PC-9 (cell line): Measurements from ENCODE around the gene DBNL. TPM values are rescaled to one million over a fixed set of nuclear protein-coding genes. Genes with fewer than 3 reads are reported as not detected.

ENCODE experiments used
- BruUV-seq: library from RNA; stranded (reverse); fragments of 400-500 nt; replicated peaks from 2 replicates; lab custom pipeline; 2021; lab: Mats Ljungman, UMichigan
- CTCF ChIA-PET: fragments of 300-600 bp; sonication (Branson Sonifier 250); formaldehyde crosslinking; loops from one replicate; lab custom pipeline; 2022; ENCODE audit warnings: antibody characterized with exemption; lab: Charles Lee
- POLR2A ChIA-PET: fragments of 300-600 bp; sonication (Branson Sonifier 250); formaldehyde crosslinking; loops from one replicate; lab custom pipeline; 2022; ENCODE audit warnings: antibody characterized with exemption; ENCODE audit not compliant: unreplicated experiment; lab: Charles Lee
- DNase-seq, 2 experiments: peaks; one replicate each; pipeline versions ENCODE4 v3.0.0 to v3.0.0-alpha.2; 2015 to 2022; ENCODE audit warnings: mixed read lengths in 1 of 2
- H2AFZ ChIP-seq: fragments of 200-600 bp; sonication (generic); 2 replicates; pipeline ENCODE4 v1.8.1; 2017; ENCODE audit warnings: antibody characterized with exemption
- H3F3A ChIP-seq: fragments of 200-600 bp; sonication (generic); 2 replicates; pipeline ENCODE4 v1.8.1; 2017; ENCODE audit warnings: antibody characterized with exemption, mild to moderate bottlenecking, low read depth; ENCODE audit not compliant: insufficient read depth
- H3K27ac ChIP-seq: fragments of 200-600 bp; sonication (generic); 2 replicates; pipeline ENCODE4 v1.6.1; 2016; ENCODE audit warnings: mixed run types
- H3K27me3 ChIP-seq: fragments of 200-600 bp; sonication (generic); 2 replicates; pipeline ENCODE4 v1.6.1; 2016; ENCODE audit warnings: low read depth, mixed run types; ENCODE audit not compliant: insufficient read depth
- H3K36me3 ChIP-seq: fragments of 200-600 bp; sonication (generic); 2 replicates; pipeline ENCODE4 v1.6.1; 2016; ENCODE audit warnings: low read depth, mixed run types
- H3K4me1 ChIP-seq: fragments of 200-600 bp; sonication (generic); replicated peaks from 2 replicates; pipeline ENCODE4 v1.6.1; 2016; ENCODE audit warnings: mixed run types; ENCODE audit not compliant: insufficient read depth
- H3K4me2 ChIP-seq: fragments of 200-600 bp; sonication (generic); 2 replicates; pipeline ENCODE4 v1.6.1; 2017; ENCODE audit warnings: mixed run types
- H3K4me3 ChIP-seq: fragments of 200-600 bp; sonication (generic); 2 replicates; pipeline ENCODE4 v1.6.1; 2016; ENCODE audit warnings: mixed run types
- H3K79me2 ChIP-seq: fragments of 200-600 bp; sonication (generic); 2 replicates; pipeline ENCODE4 v1.6.1; 2017; ENCODE audit warnings: low read depth, mixed run types
- H3K9me2 ChIP-seq: fragments of 200-600 bp; sonication (generic); 2 replicates; pipeline ENCODE4 v1.8.1; 2017; ENCODE audit warnings: mild to moderate bottlenecking; ENCODE audit not compliant: insufficient read depth
- H3K9me3 ChIP-seq: fragments of 200-600 bp; sonication (generic); 2 replicates; pipeline ENCODE4 v1.8.1; 2016; ENCODE audit warnings: low read depth; ENCODE audit not compliant: insufficient read depth
- H4K20me1 ChIP-seq: fragments of 200-600 bp; sonication (generic); 2 replicates; pipeline ENCODE4 v1.8.1; 2017; ENCODE audit not compliant: insufficient read depth
- EZH2 ChIP-seq: fragments of 200-600 bp; sonication (generic); IDR thresholded peaks from 2 replicates; pipeline ENCODE4 v1.8.0; 2017; ENCODE audit warnings: antibody characterized with exemption, low read depth
- intact Hi-C: fragments of 100-400 bp; cut with micrococcal nuclease; formaldehyde crosslinking; loops from one replicate; pipeline ENCODE4 v1.10.0; 2022; ENCODE audit not compliant: unreplicated experiment
- total RNA-seq: library from RNA; stranded (reverse); gene quantifications from 2 replicates; pipeline ENCODE4 v1.2.3, GENCODE V29; 2021
- TF ChIP-seq, protein P1 (sequence below): fragments of 200-600 bp; sonication (generic); conservative IDR thresholded peaks from 2 replicates; pipeline ENCODE4 v1.6.1; 2017; ENCODE audit warnings: mixed run types, antibody characterized with exemption, mild to moderate bottlenecking, moderate library complexity

DBNL gene
- total RNA-seq, 1 experiment from 2014 or later = 70.7 TPM

DNA sequence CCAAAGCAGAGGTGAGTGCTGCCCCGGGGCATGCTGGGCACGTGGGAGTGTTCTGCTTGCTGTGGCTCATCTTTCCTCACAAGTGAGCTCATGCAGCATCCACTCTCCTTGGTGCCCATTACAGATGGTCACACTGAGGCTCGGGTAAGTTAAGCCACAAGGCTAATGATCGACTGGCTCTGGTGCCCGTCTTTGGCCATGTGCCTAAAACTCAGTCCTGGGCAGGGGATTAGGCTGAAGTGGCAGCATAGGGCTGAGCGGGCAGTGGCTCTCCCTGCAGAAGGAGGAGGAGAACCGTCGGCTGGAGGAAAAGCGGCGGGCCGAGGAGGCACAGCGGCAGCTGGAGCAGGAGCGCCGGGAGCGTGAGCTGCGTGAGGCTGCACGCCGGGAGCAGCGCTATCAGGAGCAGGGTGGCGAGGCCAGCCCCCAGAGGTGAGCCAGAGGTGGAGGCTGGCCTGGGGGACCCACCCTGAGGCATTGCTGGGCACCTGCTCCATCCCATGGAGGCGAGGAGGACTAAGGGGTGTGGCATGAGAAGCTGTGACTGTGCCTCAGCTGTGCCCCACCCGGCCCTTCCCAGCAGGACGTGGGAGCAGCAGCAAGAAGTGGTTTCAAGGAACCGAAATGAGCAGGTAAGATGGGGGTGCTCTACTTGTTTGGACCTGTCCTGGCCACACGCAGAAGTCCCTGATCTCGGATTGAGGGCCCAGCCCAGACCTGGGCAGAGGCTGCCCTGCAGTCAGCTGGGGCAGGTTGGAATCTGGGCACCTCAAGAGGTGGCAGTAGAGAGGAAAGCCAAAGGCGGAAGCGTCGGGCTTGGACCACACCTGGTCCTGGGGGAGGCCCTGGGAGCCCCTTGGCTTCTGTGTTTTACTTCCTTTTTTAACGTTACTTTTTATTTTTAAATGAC is 13.6 kb downstream of the DBNL start:
- Histone ChIP-seq H3K4me1 (no peaks in the 10 kb centered on the region), H3K36me3 (peaks cover 15% of the 10 kb centered on the region; the same call in 1 of the 2 replicates), H3K27me3 (no peaks in the 10 kb centered on the region), H3K27ac (no peak overlapping the region), H4K20me1 (peaks cover 22% of the 10 kb centered on the region), H3K9me2 (no peaks in the 10 kb centered on the region), H3K79me2 (no peaks in the 10 kb centered on the region), H3K4me2 (no peak overlapping the region), H2AFZ (no peak overlapping the region), H3K4me3 (no peak overlapping the region), H3K9me3 (no peaks in the 10 kb centered on the region), H3F3A (peaks cover 9% of the 10 kb centered on the region)
- ChIA-PET CTCF (interaction anchor here (0.5 kb wide), 1 partner anchor 18 kb away, joined by 5 read pairs; no protein-coding TSS in a partner anchor), POLR2A (no interaction called here)
- DNase-seq = no peak
- no TSS peak for BruUV-seq
- intact Hi-C loops = no loop called here
- TF ChIP-seq, protein P1, sequence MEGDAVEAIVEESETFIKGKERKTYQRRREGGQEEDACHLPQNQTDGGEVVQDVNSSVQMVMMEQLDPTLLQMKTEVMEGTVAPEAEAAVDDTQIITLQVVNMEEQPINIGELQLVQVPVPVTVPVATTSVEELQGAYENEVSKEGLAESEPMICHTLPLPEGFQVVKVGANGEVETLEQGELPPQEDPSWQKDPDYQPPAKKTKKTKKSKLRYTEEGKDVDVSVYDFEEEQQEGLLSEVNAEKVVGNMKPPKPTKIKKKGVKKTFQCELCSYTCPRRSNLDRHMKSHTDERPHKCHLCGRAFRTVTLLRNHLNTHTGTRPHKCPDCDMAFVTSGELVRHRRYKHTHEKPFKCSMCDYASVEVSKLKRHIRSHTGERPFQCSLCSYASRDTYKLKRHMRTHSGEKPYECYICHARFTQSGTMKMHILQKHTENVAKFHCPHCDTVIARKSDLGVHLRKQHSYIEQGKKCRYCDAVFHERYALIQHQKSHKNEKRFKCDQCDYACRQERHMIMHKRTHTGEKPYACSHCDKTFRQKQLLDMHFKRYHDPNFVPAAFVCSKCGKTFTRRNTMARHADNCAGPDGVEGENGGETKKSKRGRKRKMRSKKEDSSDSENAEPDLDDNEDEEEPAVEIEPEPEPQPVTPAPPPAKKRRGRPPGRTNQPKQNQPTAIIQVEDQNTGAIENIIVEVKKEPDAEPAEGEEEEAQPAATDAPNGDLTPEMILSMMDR = no peak
- TF ChIP-seq EZH2 = no peak

DNA sequence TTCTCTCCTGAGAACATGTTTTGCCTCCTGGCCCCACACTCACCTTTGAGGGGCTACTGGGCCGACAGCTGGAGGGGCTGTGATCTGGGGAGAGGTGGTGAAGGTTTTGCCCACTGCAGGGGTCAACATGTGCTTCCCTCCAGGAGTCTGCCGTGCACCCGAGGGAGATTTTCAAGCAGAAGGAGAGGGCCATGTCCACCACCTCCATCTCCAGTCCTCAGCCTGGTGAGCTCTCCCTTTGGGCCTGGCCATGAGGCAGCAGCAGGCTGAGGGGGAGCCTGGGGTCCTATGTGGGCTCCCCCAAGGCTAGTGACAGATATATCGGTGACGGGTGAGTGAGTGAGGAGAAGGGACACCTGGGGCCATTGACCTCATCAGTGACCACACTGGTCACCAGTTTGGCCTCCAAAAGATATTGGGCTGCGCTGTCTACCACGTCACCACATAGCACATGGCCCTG is 14.3 kb downstream of the DBNL start:
- no peak overlapping the region for H2AFZ ChIP-seq
- no peaks in the 10 kb centered on the region for H3K9me2 ChIP-seq
- H3K4me3 ChIP-seq = no peak overlapping the region
- BruUV-seq = no TSS peak
- no peaks in the 10 kb centered on the region for H3K4me1 ChIP-seq
- H3K79me2 ChIP-seq = no peaks in the 10 kb centered on the region
- peaks cover 12% of the 10 kb centered on the region; the same call in 1 of the 2 replicates for H3K36me3 ChIP-seq
- ChIA-PET POLR2A (no interaction called here), CTCF (no interaction called here)
- H3F3A ChIP-seq = peaks cover 12% of the 10 kb centered on the region
- H3K27me3 ChIP-seq = no peaks in the 10 kb centered on the region
- no peaks in the 10 kb centered on the region for H3K9me3 ChIP-seq
- no peak overlapping the region for H3K4me2 ChIP-seq
- TF ChIP-seq, protein P1 = no peak
- no peak for TF ChIP-seq EZH2
- no peak for DNase-seq
- no peak overlapping the region for H3K27ac ChIP-seq
- intact Hi-C loops = no loop called here
- peaks cover 27% of the 10 kb centered on the region for H4K20me1 ChIP-seq

DNA sequence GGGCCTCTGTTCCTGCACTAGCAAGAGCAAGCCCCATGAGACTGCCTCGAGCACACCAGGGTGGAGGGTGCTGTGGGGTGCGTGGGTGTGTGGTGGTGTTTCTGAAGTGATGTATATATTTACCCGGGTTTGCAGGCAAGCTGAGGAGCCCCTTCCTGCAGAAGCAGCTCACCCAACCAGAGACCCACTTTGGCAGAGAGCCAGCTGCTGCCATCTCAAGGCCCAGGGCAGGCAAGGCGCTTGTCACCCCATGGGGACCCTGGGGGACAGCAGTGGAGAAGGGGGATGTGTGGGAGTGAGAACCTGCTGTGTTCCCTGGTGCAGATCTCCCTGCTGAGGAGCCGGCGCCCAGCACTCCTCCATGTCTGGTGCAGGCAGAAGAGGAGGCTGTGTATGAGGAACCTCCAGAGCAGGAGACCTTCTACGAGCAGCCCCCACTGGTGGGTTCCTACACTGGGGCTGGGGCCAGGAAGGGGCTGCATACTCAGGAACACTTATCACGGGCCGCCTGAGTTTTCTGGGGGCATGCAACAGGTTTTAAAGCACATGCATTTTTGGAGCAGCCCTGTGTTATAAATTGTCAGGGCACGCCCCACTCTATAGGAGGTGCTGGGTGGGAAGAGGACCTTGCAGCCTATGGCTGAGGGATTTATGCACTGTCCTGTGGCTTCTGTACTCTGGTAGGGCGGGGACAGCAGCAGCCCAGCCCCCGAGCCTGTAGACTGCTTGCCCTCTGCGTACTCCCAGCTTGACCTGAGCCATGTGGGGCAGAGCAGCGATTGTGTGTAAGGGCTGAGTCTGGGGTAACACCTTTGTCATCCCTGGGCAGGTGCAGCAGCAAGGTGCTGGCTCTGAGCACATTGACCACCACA is 15.0 kb downstream of the DBNL start:
- peaks cover 27% of the 10 kb centered on the region for H4K20me1 ChIP-seq
- no peak overlapping the region for H3K27ac ChIP-seq
- H3F3A ChIP-seq = peaks cover 17% of the 10 kb centered on the region
- intact Hi-C loops = no loop called here
- DNase-seq = no peak
- H3K27me3 ChIP-seq = no peaks in the 10 kb centered on the region
- ChIA-PET POLR2A (no interaction called here), CTCF (no interaction called here)
- H3K36me3 ChIP-seq = peaks cover 12% of the 10 kb centered on the region; the same call in 1 of the 2 replicates
- TF ChIP-seq, protein P1 = no peak
- no peak for TF ChIP-seq EZH2
- H3K9me2 ChIP-seq = no peaks in the 10 kb centered on the region
- no peak overlapping the region for H3K4me3 ChIP-seq
- no peak overlapping the region for H3K4me2 ChIP-seq
- no peaks in the 10 kb centered on the region for H3K4me1 ChIP-seq
- no peaks in the 10 kb centered on the region for H3K9me3 ChIP-seq
- H2AFZ ChIP-seq = no peak overlapping the region
- no TSS peak for BruUV-seq
- no peaks in the 10 kb centered on the region for H3K79me2 ChIP-seq
